PC-9 (cell line): ENCODE results near the gene CLCN6. TPM values are rescaled to one million over a fixed set of nuclear protein-coding genes. Genes with fewer than 3 reads are reported as not detected.

Source experiments
- BruUV-seq: library from RNA; stranded (reverse); fragments of 400-500 nt; replicated peaks from 2 replicates; lab custom pipeline; 2021; lab: Mats Ljungman, UMichigan
- CTCF ChIA-PET: fragments of 300-600 bp; sonication (Branson Sonifier 250); formaldehyde crosslinking; loops from one replicate; lab custom pipeline; 2022; ENCODE audit warnings: antibody characterized with exemption; lab: Charles Lee
- POLR2A ChIA-PET: fragments of 300-600 bp; sonication (Branson Sonifier 250); formaldehyde crosslinking; loops from one replicate; lab custom pipeline; 2022; ENCODE audit warnings: antibody characterized with exemption; ENCODE audit not compliant: unreplicated experiment; lab: Charles Lee
- DNase-seq, 2 experiments: peaks; one replicate each; pipeline versions ENCODE4 v3.0.0 to v3.0.0-alpha.2; 2015 to 2022; ENCODE audit warnings: mixed read lengths in 1 of 2
- H2AFZ ChIP-seq: fragments of 200-600 bp; sonication (generic); 2 replicates; pipeline ENCODE4 v1.8.1; 2017; ENCODE audit warnings: antibody characterized with exemption
- H3F3A ChIP-seq: fragments of 200-600 bp; sonication (generic); 2 replicates; pipeline ENCODE4 v1.8.1; 2017; ENCODE audit warnings: antibody characterized with exemption, mild to moderate bottlenecking, low read depth; ENCODE audit not compliant: insufficient read depth
- H3K27ac ChIP-seq: fragments of 200-600 bp; sonication (generic); 2 replicates; pipeline ENCODE4 v1.6.1; 2016; ENCODE audit warnings: mixed run types
- H3K27me3 ChIP-seq: fragments of 200-600 bp; sonication (generic); 2 replicates; pipeline ENCODE4 v1.6.1; 2016; ENCODE audit warnings: low read depth, mixed run types; ENCODE audit not compliant: insufficient read depth
- H3K36me3 ChIP-seq: fragments of 200-600 bp; sonication (generic); 2 replicates; pipeline ENCODE4 v1.6.1; 2016; ENCODE audit warnings: low read depth, mixed run types
- H3K4me1 ChIP-seq: fragments of 200-600 bp; sonication (generic); replicated peaks from 2 replicates; pipeline ENCODE4 v1.6.1; 2016; ENCODE audit warnings: mixed run types; ENCODE audit not compliant: insufficient read depth
- H3K4me2 ChIP-seq: fragments of 200-600 bp; sonication (generic); 2 replicates; pipeline ENCODE4 v1.6.1; 2017; ENCODE audit warnings: mixed run types
- H3K4me3 ChIP-seq: fragments of 200-600 bp; sonication (generic); 2 replicates; pipeline ENCODE4 v1.6.1; 2016; ENCODE audit warnings: mixed run types
- H3K79me2 ChIP-seq: fragments of 200-600 bp; sonication (generic); 2 replicates; pipeline ENCODE4 v1.6.1; 2017; ENCODE audit warnings: low read depth, mixed run types
- H3K9me2 ChIP-seq: fragments of 200-600 bp; sonication (generic); 2 replicates; pipeline ENCODE4 v1.8.1; 2017; ENCODE audit warnings: mild to moderate bottlenecking; ENCODE audit not compliant: insufficient read depth
- H3K9me3 ChIP-seq: fragments of 200-600 bp; sonication (generic); 2 replicates; pipeline ENCODE4 v1.8.1; 2016; ENCODE audit warnings: low read depth; ENCODE audit not compliant: insufficient read depth
- H4K20me1 ChIP-seq: fragments of 200-600 bp; sonication (generic); 2 replicates; pipeline ENCODE4 v1.8.1; 2017; ENCODE audit not compliant: insufficient read depth
- CTCF ChIP-seq: fragments of 200-600 bp; sonication (generic); conservative IDR thresholded peaks from 2 replicates; pipeline ENCODE4 v1.6.1; 2017; ENCODE audit warnings: mixed run types, antibody characterized with exemption, mild to moderate bottlenecking, moderate library complexity
- EZH2 ChIP-seq: fragments of 200-600 bp; sonication (generic); IDR thresholded peaks from 2 replicates; pipeline ENCODE4 v1.8.0; 2017; ENCODE audit warnings: antibody characterized with exemption, low read depth
- intact Hi-C: fragments of 100-400 bp; cut with micrococcal nuclease; formaldehyde crosslinking; loops from one replicate; pipeline ENCODE4 v1.10.0; 2022; ENCODE audit not compliant: unreplicated experiment
- total RNA-seq: library from RNA; stranded (reverse); gene quantifications from 2 replicates; pipeline ENCODE4 v1.2.3, GENCODE V29; 2021

Gene CLCN6
- total RNA-seq, 1 experiment from 2014 or later: 16.7 TPM

GRCh38 chr1:11778844-11779623, 27.0 kb upstream of the CLCN6 start:
- Histone ChIP-seq H3K4me1 (no peaks in the 10 kb centered on the region), H3K9me2 (no peaks in the 10 kb centered on the region), H3K27me3 (no peaks in the 10 kb centered on the region), H3K4me3 (no peak overlapping the region), H4K20me1 (no peaks in the 10 kb centered on the region), H3K36me3 (no peaks in the 10 kb centered on the region), H3K4me2 (no peak overlapping the region), H3K9me3 (no peaks in the 10 kb centered on the region), H3F3A (no peaks in the 10 kb centered on the region), H3K27ac (no peak overlapping the region), H3K79me2 (no peaks in the 10 kb centered on the region), H2AFZ (no peak overlapping the region)
- no TSS peak for BruUV-seq
- intact Hi-C loops: no loop called here
- ChIA-PET CTCF (no interaction called here), POLR2A (no interaction called here)
- no peak for DNase-seq
- TF ChIP-seq EZH2 (no peak), CTCF (no peak)

GRCh38 chr1:11779715-11780379, 26.1 kb upstream of the CLCN6 start:
- no peaks in the 10 kb centered on the region for H3K36me3 ChIP-seq
- no peaks in the 10 kb centered on the region for H3F3A ChIP-seq
- no peak overlapping the region for H2AFZ ChIP-seq
- H3K4me3 ChIP-seq: no peak overlapping the region
- no peak for DNase-seq
- ChIA-PET CTCF (no interaction called here), POLR2A (no interaction called here)
- no peaks in the 10 kb centered on the region for H3K27me3 ChIP-seq
- no peaks in the 10 kb centered on the region for H3K9me2 ChIP-seq
- H3K4me1 ChIP-seq: no peaks in the 10 kb centered on the region
- TF ChIP-seq EZH2 (no peak), CTCF (no peak)
- H3K79me2 ChIP-seq: no peaks in the 10 kb centered on the region
- no peak overlapping the region for H3K27ac ChIP-seq
- no peaks in the 10 kb centered on the region for H4K20me1 ChIP-seq
- no TSS peak for BruUV-seq
- intact Hi-C loops: no loop called here
- no peaks in the 10 kb centered on the region for H3K9me3 ChIP-seq
- no peak overlapping the region for H3K4me2 ChIP-seq

- Histone ChIP-seq H3K9me3 (no peaks in the 10 kb centered on the region), H2AFZ (no peak overlapping the region), H3K27ac (no peak overlapping the region), H3K4me3 (no peak overlapping the region), H3K79me2 (no peaks in the 10 kb centered on the region), H3K9me2 (no peaks in the 10 kb centered on the region), H4K20me1 (no peaks in the 10 kb centered on the region), H3K4me2 (no peak overlapping the region), H3F3A (no peaks in the 10 kb centered on the region), H3K27me3 (no peaks in the 10 kb centered on the region), H3K36me3 (no peaks in the 10 kb centered on the region), H3K4me1 (no peaks in the 10 kb centered on the region)
- intact Hi-C loops: no loop called here
- ChIA-PET POLR2A (no interaction called here), CTCF (interaction anchor here (0.6 kb wide), 2 partner anchors 34 to 713 kb away, joined by 7 to 11 read pairs; no protein-coding TSS in a partner anchor)
- DNase-seq: no peak
- TF ChIP-seq EZH2 (no peak), CTCF (no peak)
- BruUV-seq: no TSS peak
Measured at GRCh38 chr1:11780380-11781147, 25.4 kb upstream of the CLCN6 start.
